ENCODE data around the gene ARHGAP26.

DNA sequence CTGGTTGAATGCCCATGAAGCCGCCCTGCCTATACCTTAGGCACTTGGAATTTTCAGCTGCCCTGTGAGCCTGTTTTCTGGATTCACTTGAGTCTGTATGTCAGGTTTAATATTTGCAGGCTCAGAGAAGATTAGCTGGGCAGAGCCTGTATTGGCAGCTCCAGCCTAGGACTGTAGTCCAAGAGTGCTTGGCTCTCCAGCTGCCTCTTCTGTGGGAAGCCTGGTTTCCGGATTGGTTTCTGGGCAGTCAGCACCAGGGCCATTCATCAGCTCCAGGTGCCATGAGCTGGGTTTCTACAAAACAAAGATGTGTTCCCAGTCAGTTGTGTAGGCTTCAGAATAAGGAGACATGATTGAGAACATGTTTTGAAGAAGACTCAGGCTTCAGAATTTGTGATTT is 90.1 kb downstream of the ARHGAP26 start:
- TF ChIP-seq, protein P1, sequence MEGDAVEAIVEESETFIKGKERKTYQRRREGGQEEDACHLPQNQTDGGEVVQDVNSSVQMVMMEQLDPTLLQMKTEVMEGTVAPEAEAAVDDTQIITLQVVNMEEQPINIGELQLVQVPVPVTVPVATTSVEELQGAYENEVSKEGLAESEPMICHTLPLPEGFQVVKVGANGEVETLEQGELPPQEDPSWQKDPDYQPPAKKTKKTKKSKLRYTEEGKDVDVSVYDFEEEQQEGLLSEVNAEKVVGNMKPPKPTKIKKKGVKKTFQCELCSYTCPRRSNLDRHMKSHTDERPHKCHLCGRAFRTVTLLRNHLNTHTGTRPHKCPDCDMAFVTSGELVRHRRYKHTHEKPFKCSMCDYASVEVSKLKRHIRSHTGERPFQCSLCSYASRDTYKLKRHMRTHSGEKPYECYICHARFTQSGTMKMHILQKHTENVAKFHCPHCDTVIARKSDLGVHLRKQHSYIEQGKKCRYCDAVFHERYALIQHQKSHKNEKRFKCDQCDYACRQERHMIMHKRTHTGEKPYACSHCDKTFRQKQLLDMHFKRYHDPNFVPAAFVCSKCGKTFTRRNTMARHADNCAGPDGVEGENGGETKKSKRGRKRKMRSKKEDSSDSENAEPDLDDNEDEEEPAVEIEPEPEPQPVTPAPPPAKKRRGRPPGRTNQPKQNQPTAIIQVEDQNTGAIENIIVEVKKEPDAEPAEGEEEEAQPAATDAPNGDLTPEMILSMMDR (IDR thresholded peaks at IDR 0.05): no peak
- no peak for TF ChIP-seq POLR2A (IDR thresholded peaks at IDR 0.05)
